ENCODE measurements around the gene ATRIP. TPM values are rescaled to one million over a fixed set of nuclear protein-coding genes. Genes with fewer than 3 reads are reported as not detected.

Gene ATRIP
- total and polyA plus RNA-seq, 10 of the 15 experiments (the other 5 are each of a cell fraction or from before 2014, with no cell fraction given): 1.4 to 16.0 (median 10.1) TPM

Other genes with a start within 250 kb of the ATRIP start
Only the 7 nearest of the 17 such genes appear.
- not detected in 2 replicates for gene SPINK8, start 113.1 kb upstream of the ATRIP start, total RNA-seq (2014; rRNA removed)
- not detected in 2 replicates for gene SPINK8, start 113.1 kb upstream of the ATRIP start, total RNA-seq (2014; rRNA removed; fragmentation: Illumina TruSeq; extraction: Trizol)
- gene SPINK8, start 113.1 kb upstream of the ATRIP start, total RNA-seq (2021): not detected in 2 replicates
- not detected in 2 replicates for gene SPINK8, start 113.1 kb upstream of the ATRIP start, polyA plus RNA-seq (2011; rRNA removed)
- gene SPINK8, start 113.1 kb upstream of the ATRIP start, polyA plus RNA-seq (2014; fragmentation: Illumina TruSeq; extraction: Trizol): not detected in 2 replicates
- gene SPINK8, start 113.1 kb upstream of the ATRIP start, polyA plus RNA-seq (2014; fragmentation: Nextera tagmentation; extraction: Ambion mirVana): not detected
- not detected in 2 replicates for gene SPINK8, start 113.1 kb upstream of the ATRIP start, polyA plus RNA-seq (2014; rRNA removed)
- not detected for gene SPINK8, start 113.1 kb upstream of the ATRIP start, polyA plus RNA-seq (2016; fragmentation: Nextera tagmentation; extraction: Ambion mirVana)
- 0.17 TPM in 1 of 2 replicates, not detected in the other for gene FBXW12, start 74.5 kb upstream of the ATRIP start, total RNA-seq (2014; rRNA removed)
- gene FBXW12, start 74.5 kb upstream of the ATRIP start, total RNA-seq (2014; rRNA removed; fragmentation: Illumina TruSeq; extraction: Trizol): not detected in 2 replicates
- gene FBXW12, start 74.5 kb upstream of the ATRIP start, total RNA-seq (2021): 0.15 TPM in 1 of 2 replicates, not detected in the other
- 0.04 and 0.07 TPM in 2 replicates for gene FBXW12, start 74.5 kb upstream of the ATRIP start, polyA plus RNA-seq (2011; rRNA removed)
- 0.09 and 0.29 TPM in 2 replicates for gene FBXW12, start 74.5 kb upstream of the ATRIP start, polyA plus RNA-seq (2014; fragmentation: Illumina TruSeq; extraction: Trizol)
- gene FBXW12, start 74.5 kb upstream of the ATRIP start, polyA plus RNA-seq (2014; fragmentation: Nextera tagmentation; extraction: Ambion mirVana): under 1 TPM in 1 of 2 experiments, not detected in 1; 0.07 TPM
- gene FBXW12, start 74.5 kb upstream of the ATRIP start, polyA plus RNA-seq (2014; rRNA removed): 0.16 TPM in 1 of 2 replicates, not detected in the other
- gene FBXW12, start 74.5 kb upstream of the ATRIP start, polyA plus RNA-seq (2016; fragmentation: Nextera tagmentation; extraction: Ambion mirVana): under 1 TPM in 1 of 2 experiments, not detected in 1; 0.18 TPM
- 4.8 and 8.0 TPM in 2 replicates for gene PLXNB1, start 16.7 kb upstream of the ATRIP start, total RNA-seq (2014; rRNA removed)
- gene PLXNB1, start 16.7 kb upstream of the ATRIP start, total RNA-seq (2014; rRNA removed; fragmentation: Illumina TruSeq; extraction: Trizol): 4.9 and 6.0 TPM in 2 replicates
- 14.7 and 15.1 TPM in 2 replicates for gene PLXNB1, start 16.7 kb upstream of the ATRIP start, total RNA-seq (2021)
- 8.6 and 14.3 TPM in 2 replicates for gene PLXNB1, start 16.7 kb upstream of the ATRIP start, polyA plus RNA-seq (2011; rRNA removed)
- 3.2 and 5.7 TPM in 2 replicates for gene PLXNB1, start 16.7 kb upstream of the ATRIP start, polyA plus RNA-seq (2014; fragmentation: Illumina TruSeq; extraction: Trizol)
- gene PLXNB1, start 16.7 kb upstream of the ATRIP start, polyA plus RNA-seq (2014; fragmentation: Nextera tagmentation; extraction: Ambion mirVana): under 1 TPM; 0.18 to 0.47 TPM
- 12.2 and 15.2 TPM in 2 replicates for gene PLXNB1, start 16.7 kb upstream of the ATRIP start, polyA plus RNA-seq (2014; rRNA removed)
- gene PLXNB1, start 16.7 kb upstream of the ATRIP start, polyA plus RNA-seq (2016; fragmentation: Nextera tagmentation; extraction: Ambion mirVana): 1 to 10 TPM; 3.3 to 3.9 TPM
- 30.0 and 31.0 TPM in 2 replicates for gene CCDC51, start 6.6 kb upstream of the ATRIP start, total RNA-seq (2014; rRNA removed)
- 28.7 and 29.4 TPM in 2 replicates for gene CCDC51, start 6.6 kb upstream of the ATRIP start, total RNA-seq (2014; rRNA removed; fragmentation: Illumina TruSeq; extraction: Trizol)
- 24.3 and 26.6 TPM in 2 replicates for gene CCDC51, start 6.6 kb upstream of the ATRIP start, total RNA-seq (2021)
- 22.2 and 32.7 TPM in 2 replicates for gene CCDC51, start 6.6 kb upstream of the ATRIP start, polyA plus RNA-seq (2011; rRNA removed)
- 14.5 and 28.2 TPM in 2 replicates for gene CCDC51, start 6.6 kb upstream of the ATRIP start, polyA plus RNA-seq (2014; fragmentation: Illumina TruSeq; extraction: Trizol)
- 10 to 100 TPM; 10.6 to 12.6 TPM for gene CCDC51, start 6.6 kb upstream of the ATRIP start, polyA plus RNA-seq (2014; fragmentation: Nextera tagmentation; extraction: Ambion mirVana)
- gene CCDC51, start 6.6 kb upstream of the ATRIP start, polyA plus RNA-seq (2014; rRNA removed): 26.2 and 28.1 TPM in 2 replicates
- gene CCDC51, start 6.6 kb upstream of the ATRIP start, polyA plus RNA-seq (2016; fragmentation: Nextera tagmentation; extraction: Ambion mirVana): 10 to 100 TPM; 45.4 to 54.9 TPM
- 426 and 551 TPM in 2 replicates for gene TMA7, start 6.5 kb upstream of the ATRIP start, total RNA-seq (2014; rRNA removed)
- 703 and 728 TPM in 2 replicates for gene TMA7, start 6.5 kb upstream of the ATRIP start, total RNA-seq (2014; rRNA removed; fragmentation: Illumina TruSeq; extraction: Trizol)
- 315 and 319 TPM in 2 replicates for gene TMA7, start 6.5 kb upstream of the ATRIP start, total RNA-seq (2021)
- 427 and 593 TPM in 2 replicates for gene TMA7, start 6.5 kb upstream of the ATRIP start, polyA plus RNA-seq (2011; rRNA removed)
- gene TMA7, start 6.5 kb upstream of the ATRIP start, polyA plus RNA-seq (2014; fragmentation: Illumina TruSeq; extraction: Trizol): 332 and 496 TPM in 2 replicates
- 1,000 to 10,000 TPM; 1,729 to 1,760 TPM for gene TMA7, start 6.5 kb upstream of the ATRIP start, polyA plus RNA-seq (2014; fragmentation: Nextera tagmentation; extraction: Ambion mirVana)
- 684 and 776 TPM in 2 replicates for gene TMA7, start 6.5 kb upstream of the ATRIP start, polyA plus RNA-seq (2014; rRNA removed)
- 1,000 to 10,000 TPM; 1,330 to 1,388 TPM for gene TMA7, start 6.5 kb upstream of the ATRIP start, polyA plus RNA-seq (2016; fragmentation: Nextera tagmentation; extraction: Ambion mirVana)
- 86.6 and 87.9 TPM in 2 replicates for gene SHISA5, start 57.4 kb downstream of the ATRIP start, total RNA-seq (2014; rRNA removed)
- gene SHISA5, start 57.4 kb downstream of the ATRIP start, total RNA-seq (2014; rRNA removed; fragmentation: Illumina TruSeq; extraction: Trizol): 48.7 and 54.5 TPM in 2 replicates
- 86.7 and 94.3 TPM in 2 replicates for gene SHISA5, start 57.4 kb downstream of the ATRIP start, total RNA-seq (2021)
- gene SHISA5, start 57.4 kb downstream of the ATRIP start, polyA plus RNA-seq (2011; rRNA removed): 31.7 and 62.3 TPM in 2 replicates
- 21.8 and 49.5 TPM in 2 replicates for gene SHISA5, start 57.4 kb downstream of the ATRIP start, polyA plus RNA-seq (2014; fragmentation: Illumina TruSeq; extraction: Trizol)
- gene SHISA5, start 57.4 kb downstream of the ATRIP start, polyA plus RNA-seq (2014; fragmentation: Nextera tagmentation; extraction: Ambion mirVana): 10 to 100 TPM; 17.1 to 18.7 TPM
- 72.3 and 83.0 TPM in 2 replicates for gene SHISA5, start 57.4 kb downstream of the ATRIP start, polyA plus RNA-seq (2014; rRNA removed)
- 100 to 1,000 TPM; 134 to 148 TPM for gene SHISA5, start 57.4 kb downstream of the ATRIP start, polyA plus RNA-seq (2016; fragmentation: Nextera tagmentation; extraction: Ambion mirVana)
- gene PFKFB4, start 110.1 kb downstream of the ATRIP start, total RNA-seq (2014; rRNA removed): 8.6 and 10.1 TPM in 2 replicates
- gene PFKFB4, start 110.1 kb downstream of the ATRIP start, total RNA-seq (2014; rRNA removed; fragmentation: Illumina TruSeq; extraction: Trizol): 5.6 and 6.9 TPM in 2 replicates
- gene PFKFB4, start 110.1 kb downstream of the ATRIP start, total RNA-seq (2021): 8.0 and 9.8 TPM in 2 replicates
- 69.6 and 89.1 TPM in 2 replicates for gene PFKFB4, start 110.1 kb downstream of the ATRIP start, polyA plus RNA-seq (2011; rRNA removed)
- 4.9 and 9.3 TPM in 2 replicates for gene PFKFB4, start 110.1 kb downstream of the ATRIP start, polyA plus RNA-seq (2014; fragmentation: Illumina TruSeq; extraction: Trizol)
- under 1 TPM; 0.37 to 0.53 TPM for gene PFKFB4, start 110.1 kb downstream of the ATRIP start, polyA plus RNA-seq (2014; fragmentation: Nextera tagmentation; extraction: Ambion mirVana)
- gene PFKFB4, start 110.1 kb downstream of the ATRIP start, polyA plus RNA-seq (2014; rRNA removed): 5.3 and 6.3 TPM in 2 replicates
- gene PFKFB4, start 110.1 kb downstream of the ATRIP start, polyA plus RNA-seq (2016; fragmentation: Nextera tagmentation; extraction: Ambion mirVana): 1 to 10 TPM; 1.2 to 2.3 TPM

All from GM12878 (cell line).